GM21367 (cell line): ENCODE data around the gene LHFPL6.

Experiments
- ATAC-seq: cut with Tn5 transposase; IDR thresholded peaks from one replicate; pipeline ENCODE4 v1.9.1; 2021; ENCODE audit not compliant: unreplicated experiment

Gene LHFPL6

GRCh38 chr13:39397226-39397895, 205.6 kb downstream of the LHFPL6 start:
- no peak for ATAC-seq

DNA sequence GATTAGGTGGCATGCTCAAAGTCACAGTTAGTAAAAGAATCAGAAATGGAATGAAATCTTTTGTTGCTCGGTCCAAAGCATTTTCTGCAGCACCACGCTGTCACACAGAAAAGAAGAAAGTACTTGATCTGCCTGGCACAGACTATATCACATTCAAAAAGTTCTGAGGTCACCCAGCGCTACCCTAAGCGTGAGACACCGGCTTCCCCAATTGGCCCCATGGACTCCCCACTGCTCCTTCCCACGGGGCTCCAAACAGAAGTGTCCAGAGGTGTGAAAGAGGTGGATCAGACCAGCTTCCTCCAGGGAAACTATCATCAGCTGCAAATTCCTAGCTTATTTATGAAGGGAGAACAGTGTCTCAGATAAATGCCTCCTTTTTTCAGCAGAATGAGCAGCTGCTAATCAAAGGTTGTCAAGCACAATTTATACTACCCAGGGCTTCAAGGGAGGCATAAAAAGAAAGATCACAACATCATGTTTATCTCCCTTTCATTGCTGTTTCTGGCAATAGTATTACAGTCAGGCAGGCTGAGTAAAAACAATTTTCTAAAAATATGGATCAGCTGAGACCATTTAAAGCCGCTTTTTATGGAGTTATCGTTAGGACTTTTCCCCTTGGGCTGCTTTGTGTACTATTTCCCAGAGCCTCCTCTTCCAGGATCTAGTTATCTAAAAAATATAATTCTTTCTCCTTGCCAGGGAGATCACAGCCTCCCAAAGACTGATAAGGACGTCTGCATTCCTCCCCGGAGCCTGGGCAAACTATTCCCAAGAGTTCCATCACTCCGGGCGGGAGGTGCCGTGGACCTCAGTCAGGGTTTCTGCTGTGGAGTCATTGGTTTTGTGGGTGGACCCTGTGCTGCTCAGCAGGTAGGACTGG, 208.0 kb downstream of the LHFPL6 start:
- ATAC-seq, result no peak

- ATAC-seq, result no peak
Measured at GRCh38 chr13:39391761-39392160, 211.2 kb downstream of the LHFPL6 start.

DNA sequence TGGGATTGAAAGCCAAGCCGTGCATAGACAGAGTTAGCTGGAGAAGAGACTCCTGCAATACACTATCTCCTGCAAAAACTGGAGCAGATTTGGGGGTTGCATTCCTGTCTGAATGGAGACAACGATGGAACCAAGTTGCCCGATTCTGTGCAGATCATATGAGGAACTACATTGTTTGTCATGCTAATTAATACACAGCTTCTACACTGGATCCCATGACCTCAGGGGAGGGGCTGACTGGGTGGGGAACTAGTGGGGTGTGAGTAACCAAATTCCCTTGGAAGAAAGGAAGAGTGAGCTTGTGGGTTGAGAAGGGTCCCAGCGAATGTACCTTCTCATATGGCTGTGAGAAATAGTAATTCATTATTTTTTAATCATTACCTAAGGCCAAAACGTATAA, 214.0 kb downstream of the LHFPL6 start:
- ATAC-seq, result no peak

- ATAC-seq, result no peak
Measured at GRCh38 chr13:39385621-39386231, 217.3 kb downstream of the LHFPL6 start.

DNA sequence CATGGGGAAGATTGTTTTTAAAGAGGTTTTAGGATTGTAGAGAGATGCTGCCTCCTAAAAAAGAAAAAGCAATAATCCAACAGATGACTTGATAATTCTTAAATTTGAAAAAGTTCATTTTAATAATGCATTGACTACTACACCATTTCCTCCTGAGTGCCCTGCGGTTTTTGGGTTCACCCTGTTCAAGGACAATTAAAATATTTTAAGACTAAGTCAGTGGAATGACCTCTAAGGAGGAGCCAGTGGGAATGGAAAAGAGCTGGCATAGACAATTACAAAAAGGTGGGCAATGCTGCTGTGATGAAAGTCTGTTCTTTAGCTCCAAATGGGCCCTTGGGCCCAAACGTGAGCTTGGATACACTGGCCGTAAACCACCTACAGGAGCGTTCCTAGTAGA, 217.8 kb downstream of the LHFPL6 start:
- no peak for ATAC-seq

- no peak for ATAC-seq
Measured at GRCh38 chr13:39381456-39381855, 221.5 kb downstream of the LHFPL6 start.

- ATAC-seq, result no peak
Measured at GRCh38 chr13:39379667-39380655, 223.0 kb downstream of the LHFPL6 start.

DNA sequence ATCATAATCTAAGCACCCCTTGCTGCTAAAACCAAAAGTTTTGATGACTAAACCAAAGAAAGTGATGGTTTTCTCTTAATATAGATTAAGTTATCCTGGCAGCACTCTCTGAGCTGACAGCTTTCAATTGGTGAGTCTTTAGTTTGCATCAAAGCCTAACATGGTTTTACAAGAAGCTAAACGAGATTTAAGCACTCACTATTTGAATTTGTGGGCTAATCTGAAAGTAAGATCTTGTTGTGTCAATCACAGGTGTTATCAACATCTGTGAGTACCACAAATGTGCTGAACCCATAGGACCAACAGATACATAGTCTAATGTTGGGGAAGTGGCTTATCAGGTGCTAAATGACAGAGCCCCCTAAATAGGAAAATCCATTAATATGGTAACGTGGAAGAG, 223.9 kb downstream of the LHFPL6 start:
- peak; percentile 83 for ATAC-seq

DNA sequence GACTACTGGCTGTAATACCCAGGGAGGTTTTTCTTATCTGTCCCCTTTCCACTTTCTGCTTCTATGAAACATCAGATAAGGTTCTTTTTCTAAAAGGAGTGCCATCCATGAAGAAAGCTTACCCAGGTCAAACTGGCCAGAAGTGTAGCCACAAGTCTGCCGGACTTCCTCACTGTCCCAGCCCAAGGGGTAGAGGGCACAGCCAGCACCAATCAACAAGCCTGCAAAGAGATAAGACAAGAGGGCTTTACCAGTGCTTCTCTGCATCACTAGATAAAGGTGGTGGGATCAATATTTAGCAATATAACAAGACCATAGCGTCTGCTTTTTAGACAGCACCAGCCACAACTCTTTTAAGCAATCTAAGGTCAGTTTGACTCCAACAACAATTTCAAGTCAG, 224.7 kb downstream of the LHFPL6 start:
- no peak for ATAC-seq

DNA sequence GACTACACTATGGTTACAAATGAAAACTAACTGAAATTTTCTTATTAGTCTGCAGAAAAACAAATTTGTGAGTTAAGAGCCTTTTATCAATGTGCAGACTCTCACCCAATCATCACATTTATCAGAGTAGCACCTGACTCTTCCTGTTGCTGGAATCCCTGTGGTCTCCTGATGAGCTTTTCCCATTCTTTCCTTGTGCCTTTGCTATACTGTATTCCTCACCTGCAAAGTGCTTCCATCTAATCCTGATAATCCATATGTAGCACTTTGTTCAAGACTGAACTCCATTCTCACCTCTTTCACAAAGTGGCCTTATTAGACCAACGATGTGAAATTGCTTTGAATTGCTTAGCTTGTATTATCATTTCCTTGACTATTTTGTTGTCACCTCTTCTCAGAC, 225.3 kb downstream of the LHFPL6 start:
- no peak for ATAC-seq

DNA sequence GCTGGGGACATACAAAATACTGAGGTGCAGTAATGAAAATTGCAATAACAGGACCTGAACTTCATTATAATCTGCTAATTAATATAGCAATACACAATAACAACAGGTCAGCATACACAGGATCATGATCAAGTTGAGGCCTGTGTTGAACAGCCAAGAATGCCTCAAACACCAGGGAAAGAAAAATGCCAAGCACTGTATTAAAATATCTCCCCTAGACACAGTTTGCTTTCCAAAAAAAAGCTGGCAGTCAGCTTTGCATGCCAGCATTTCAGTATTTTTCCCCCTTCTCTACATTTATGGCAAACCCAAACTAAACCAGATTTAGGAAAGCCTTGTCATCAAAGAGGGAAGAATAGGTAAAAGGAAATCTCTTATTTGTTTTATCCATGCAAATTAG, 226.9 kb downstream of the LHFPL6 start:
- ATAC-seq, result no peak

- no peak for ATAC-seq
Measured at GRCh38 chr13:39375601-39376000, 227.4 kb downstream of the LHFPL6 start.

DNA sequence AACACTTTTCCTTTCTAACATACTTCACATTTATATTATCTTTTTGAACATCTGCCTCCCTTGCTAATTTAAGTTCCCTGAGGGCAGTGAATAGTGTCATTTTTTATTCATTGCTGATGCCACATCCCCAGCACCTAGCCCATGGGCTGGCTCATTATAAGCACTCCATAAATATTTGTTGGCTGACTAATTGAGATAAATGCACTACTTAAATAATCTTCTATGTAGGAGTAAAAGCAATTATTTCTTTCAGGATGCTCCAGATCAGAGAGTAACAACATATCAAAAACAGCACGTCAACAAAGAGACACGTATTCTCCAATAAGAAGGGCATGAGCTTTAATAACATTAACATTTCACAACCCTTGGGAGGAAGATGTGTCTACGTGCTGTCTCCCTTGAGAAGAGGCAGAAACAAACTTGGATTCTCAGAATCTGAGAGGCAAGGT, 228.2 kb downstream of the LHFPL6 start:
- no peak for ATAC-seq

GRCh38 chr13:39373145-39373544, 229.8 kb downstream of the LHFPL6 start:
- ATAC-seq, result no peak

- no peak for ATAC-seq
Measured at GRCh38 chr13:39371706-39372105, 231.3 kb downstream of the LHFPL6 start.

GRCh38 chr13:39370554-39370953, 232.4 kb downstream of the LHFPL6 start:
- no peak for ATAC-seq

GRCh38 chr13:39370048-39370447, 232.9 kb downstream of the LHFPL6 start:
- no peak for ATAC-seq

- ATAC-seq, result no peak
Measured at GRCh38 chr13:39369161-39369890, 233.7 kb downstream of the LHFPL6 start.

- ATAC-seq, result no peak
Measured at GRCh38 chr13:39365879-39366278, 237.1 kb downstream of the LHFPL6 start.
